ENCODE results near the gene ODAD3. TPM values are rescaled to one million over a fixed set of nuclear protein-coding genes. Genes with fewer than 3 reads are reported as not detected.
"Not testable (repeated sequence)": the region's sequence is repeated elsewhere in the genome, so short reads cannot be mapped to it uniquely, and the experiment has no call there.

Gene ODAD3
- total RNA-seq, 4 donors from 2014 or later = 0.32 to 2.2 TPM; not detected in 2

DNA sequence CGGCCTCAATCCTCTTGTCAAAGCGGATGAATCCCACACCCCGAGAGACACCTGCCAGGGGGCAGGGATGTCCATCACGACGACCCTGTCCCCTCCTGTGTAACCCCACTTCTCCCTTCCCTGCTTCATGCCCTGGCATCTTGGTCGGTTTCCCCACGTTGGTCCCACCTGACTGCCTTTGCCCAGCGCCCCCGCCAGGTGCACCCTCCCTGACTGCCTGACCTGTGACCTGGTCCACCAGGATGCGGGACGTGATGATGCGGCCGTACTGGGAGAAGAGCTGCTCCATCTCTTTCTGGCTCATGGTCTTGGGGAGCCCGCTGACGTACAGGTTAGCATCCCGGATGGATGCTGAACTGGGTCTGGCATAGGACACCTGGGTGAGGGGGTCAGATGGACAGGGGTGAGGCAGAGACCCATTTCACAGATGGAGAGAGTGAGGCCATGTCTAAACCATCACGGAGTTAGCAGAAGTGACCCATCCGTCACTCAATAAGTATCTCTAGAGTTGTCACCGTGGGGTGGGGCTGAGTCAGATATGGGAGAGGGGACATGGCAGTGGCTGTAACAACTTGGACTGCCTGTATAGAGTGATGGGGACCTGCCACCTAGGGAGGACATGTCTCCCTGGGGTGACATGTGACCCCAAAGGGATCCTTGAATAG, 23.4 kb upstream of the ODAD3 start:
- in situ Hi-C loops (cut with MboI; ENCODE audit: low pct_ligation_motif_present in 1 of 4, low pct_unique_long_range_greater_than_20kb in 1 of 4, low sequenced_read_pairs in 3 of 4) = loop anchor here in 1 of 4 donors (25.0 kb wide), 1 partner anchor 171 kb away; the partner anchor contains the start of gene TSPAN16
- TF ChIP-seq POLR2AphosphoS5 (IDR thresholded peaks at IDR 0.05) (no peak), POLR2A (IDR thresholded peaks at IDR 0.05) (no peak), EP300 (IDR thresholded peaks at IDR 0.05; ENCODE audit: low read depth) (no peak)
- TF ChIP-seq, protein P1, sequence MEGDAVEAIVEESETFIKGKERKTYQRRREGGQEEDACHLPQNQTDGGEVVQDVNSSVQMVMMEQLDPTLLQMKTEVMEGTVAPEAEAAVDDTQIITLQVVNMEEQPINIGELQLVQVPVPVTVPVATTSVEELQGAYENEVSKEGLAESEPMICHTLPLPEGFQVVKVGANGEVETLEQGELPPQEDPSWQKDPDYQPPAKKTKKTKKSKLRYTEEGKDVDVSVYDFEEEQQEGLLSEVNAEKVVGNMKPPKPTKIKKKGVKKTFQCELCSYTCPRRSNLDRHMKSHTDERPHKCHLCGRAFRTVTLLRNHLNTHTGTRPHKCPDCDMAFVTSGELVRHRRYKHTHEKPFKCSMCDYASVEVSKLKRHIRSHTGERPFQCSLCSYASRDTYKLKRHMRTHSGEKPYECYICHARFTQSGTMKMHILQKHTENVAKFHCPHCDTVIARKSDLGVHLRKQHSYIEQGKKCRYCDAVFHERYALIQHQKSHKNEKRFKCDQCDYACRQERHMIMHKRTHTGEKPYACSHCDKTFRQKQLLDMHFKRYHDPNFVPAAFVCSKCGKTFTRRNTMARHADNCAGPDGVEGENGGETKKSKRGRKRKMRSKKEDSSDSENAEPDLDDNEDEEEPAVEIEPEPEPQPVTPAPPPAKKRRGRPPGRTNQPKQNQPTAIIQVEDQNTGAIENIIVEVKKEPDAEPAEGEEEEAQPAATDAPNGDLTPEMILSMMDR (IDR thresholded peaks at IDR 0.05) = no peak

DNA sequence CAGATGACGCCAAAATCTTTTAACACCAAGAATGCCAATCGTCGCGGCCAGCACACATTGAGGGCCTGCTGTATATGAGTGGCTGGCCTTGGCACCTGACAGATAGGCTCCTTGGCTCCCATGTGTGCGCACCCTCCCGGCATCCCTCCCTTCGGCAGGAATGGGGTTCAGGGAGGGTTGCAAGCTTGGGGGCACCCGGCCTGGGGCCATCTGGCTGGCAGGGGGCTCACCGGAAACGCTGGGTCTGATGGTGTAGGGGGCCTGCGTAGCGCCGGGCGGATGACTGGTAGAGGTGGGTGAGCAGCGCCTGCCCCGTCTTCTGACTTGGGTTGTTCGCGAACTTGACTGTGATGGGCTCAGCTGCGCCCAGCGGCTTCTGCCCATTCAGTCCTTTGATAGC, 22.9 kb upstream of the ODAD3 start:
- Histone ChIP-seq H3K27ac (no peak overlapping the region), H3K27me3 (peaks cover 36% of the 10 kb centered on the region), H3K9me3 (no peaks in the 10 kb centered on the region), H3K36me3 (no peaks in the 10 kb centered on the region), H3K4me1 (no peaks in the 10 kb centered on the region), H3K4me3 (no peak overlapping the region)
- intact Hi-C loops (cut with DNase I; ENCODE audit: low total_unique reads) (no loop called here), in situ Hi-C loops (cut with MboI; ENCODE audit: low pct_ligation_motif_present in 1 of 4, low pct_unique_long_range_greater_than_20kb in 1 of 4, low sequenced_read_pairs in 3 of 4) (loop anchor here in 1 of 4 donors (25.0 kb wide), 1 partner anchor 171 kb away; the partner anchor contains the start of gene TSPAN16)
- 84% methylated on average over 20 of the region's 20 CpGs; no CpG with 5 or more reads in 1 of the 2 donors for WGBS, 2 donors (ENCODE audit: low coverage in 1 of 2)
- DNase-seq = no peak
- TF ChIP-seq EP300 (IDR thresholded peaks at IDR 0.05; ENCODE audit: low read depth) = no peak

More for the DNA sequence above, 23.4 kb upstream of the ODAD3 start:
- no peak overlapping the region for H3K27ac ChIP-seq
- H3K4me1 ChIP-seq = no peaks in the 10 kb centered on the region
- no peak overlapping the region for H3K4me3 ChIP-seq
- H3K27me3 ChIP-seq = peaks cover 32% of the 10 kb centered on the region
- DNase-seq = no peak
- H3K9me3 ChIP-seq = no peaks in the 10 kb centered on the region
- 83 to 100% methylated on average over 1 to 19 of the region's 19 CpGs for WGBS, 2 donors (ENCODE audit: low coverage in 1 of 2)
- intact Hi-C loops (cut with DNase I; ENCODE audit: low total_unique reads) = no loop called here
- no peaks in the 10 kb centered on the region for H3K36me3 ChIP-seq

DNA sequence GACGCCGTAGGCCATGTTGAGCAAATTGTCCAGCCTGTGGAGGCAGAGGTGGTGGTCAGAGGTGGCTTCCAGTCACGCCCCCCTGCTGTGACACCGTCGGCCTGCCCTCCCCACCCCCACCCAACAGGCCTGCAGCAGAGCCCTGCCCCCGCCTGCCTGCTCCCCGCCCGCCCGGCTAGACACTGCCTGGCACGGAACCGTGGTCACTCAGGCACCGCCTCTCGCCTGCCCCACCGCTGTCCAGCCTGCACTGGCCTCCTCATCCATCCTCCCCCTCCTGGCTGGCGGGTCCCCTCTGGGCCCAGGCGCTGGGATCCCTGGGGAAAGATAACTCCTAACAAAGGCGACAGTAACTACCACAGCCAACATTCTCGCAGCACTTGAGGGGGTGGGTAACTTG, 22.2 kb upstream of the ODAD3 start:
- no peaks in the 10 kb centered on the region for H3K36me3 ChIP-seq
- DNase-seq = no peak
- H3K9me3 ChIP-seq = no peaks in the 10 kb centered on the region
- intact Hi-C loops (cut with DNase I; ENCODE audit: low total_unique reads) = no loop called here
- TF ChIP-seq POLR2A (IDR thresholded peaks at IDR 0.05) (no peak), EP300 (IDR thresholded peaks at IDR 0.05; ENCODE audit: low read depth) (no peak), POLR2AphosphoS5 (IDR thresholded peaks at IDR 0.05) (no peak)
- TF ChIP-seq, protein P1 (IDR thresholded peaks at IDR 0.05) = no peak
- H3K27ac ChIP-seq = no peak overlapping the region
- WGBS, 2 donors (ENCODE audit: low coverage in 1 of 2) = 44% methylated on average over 4 of the region's 18 CpGs; no CpG with 5 or more reads in 1 of the 2 donors
- no peaks in the 10 kb centered on the region for H3K4me1 ChIP-seq
- H3K4me3 ChIP-seq = no peak overlapping the region
- H3K27me3 ChIP-seq = peaks cover 38% of the 10 kb centered on the region
- in situ Hi-C loops (cut with MboI; ENCODE audit: low pct_ligation_motif_present in 1 of 4, low pct_unique_long_range_greater_than_20kb in 1 of 4, low sequenced_read_pairs in 3 of 4) = loop anchor here in 1 of 4 donors (25.0 kb wide), 1 partner anchor 170 kb away; the partner anchor contains the start of gene TSPAN16

DNA sequence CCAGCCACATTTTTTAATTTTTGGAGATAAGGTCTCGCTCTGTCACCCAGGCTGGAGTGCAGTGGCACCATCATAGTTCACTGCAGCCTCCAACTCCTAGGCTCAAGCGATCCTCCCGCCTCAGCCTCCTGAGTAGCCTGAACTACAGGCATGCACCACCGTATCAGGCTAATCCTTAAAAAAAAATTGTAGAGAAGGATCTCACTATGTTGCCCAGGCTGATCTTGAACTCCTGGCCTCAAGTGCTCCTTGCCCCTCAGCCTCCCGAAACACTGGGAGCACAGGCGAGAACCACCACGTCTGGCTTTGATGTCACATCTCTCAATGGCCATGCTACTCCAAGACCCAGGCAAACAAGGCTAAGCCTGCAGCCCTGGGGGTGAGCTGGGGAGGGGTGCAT, 21.7 kb upstream of the ODAD3 start:
- TF ChIP-seq POLR2A (IDR thresholded peaks at IDR 0.05) (no peak), POLR2AphosphoS5 (IDR thresholded peaks at IDR 0.05) (no peak), EP300 (IDR thresholded peaks at IDR 0.05; ENCODE audit: low read depth) (no peak)
- TF ChIP-seq, protein P1 (IDR thresholded peaks at IDR 0.05) = no peak
- Histone ChIP-seq H3K9me3 (no peaks in the 10 kb centered on the region), H3K27me3 (peaks cover 38% of the 10 kb centered on the region), H3K27ac (no peak overlapping the region), H3K36me3 (no peaks in the 10 kb centered on the region), H3K4me3 (no peak overlapping the region), H3K4me1 (peaks cover 0 to 1% (median 0%) of the 10 kb centered on the region in 4 donors)
- in situ Hi-C loops (cut with MboI; ENCODE audit: low pct_ligation_motif_present in 1 of 4, low pct_unique_long_range_greater_than_20kb in 1 of 4, low sequenced_read_pairs in 3 of 4) (loop anchor here in 1 of 4 donors (25.0 kb wide), 1 partner anchor 169 kb away; the partner anchor contains the start of gene TSPAN16), intact Hi-C loops (cut with DNase I; ENCODE audit: low total_unique reads) (no loop called here)
- no peak for DNase-seq
- WGBS, 2 donors (ENCODE audit: low coverage in 1 of 2) = 87% methylated on average over 7 of the region's 7 CpGs; no CpG with 5 or more reads in 1 of the 2 donors

DNA sequence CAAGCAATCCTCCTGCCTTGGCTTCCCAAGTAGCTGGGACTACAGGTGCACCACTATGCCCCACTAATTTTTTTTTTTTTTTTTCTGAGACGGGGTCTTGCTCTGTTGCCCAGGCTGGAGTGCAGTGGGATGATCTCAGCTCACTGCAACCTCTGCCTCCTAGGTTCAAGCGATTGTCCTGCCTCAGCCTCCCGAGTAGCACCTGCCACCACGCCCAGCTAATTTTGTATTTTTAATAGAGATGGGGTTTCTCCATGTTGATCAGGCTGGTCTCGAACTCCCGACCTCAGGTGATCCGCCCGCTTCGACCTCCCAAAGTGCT, 20.3 kb upstream of the ODAD3 start:
- H3K4me1 ChIP-seq; intact Hi-C loops (cut with DNase I; ENCODE audit: low total_unique reads); H3K4me3 ChIP-seq; H3K27ac ChIP-seq; H3K9me3 ChIP-seq; DNase-seq; H3K36me3 ChIP-seq: not testable (repeated sequence)
- in situ Hi-C loops (cut with MboI; ENCODE audit: low pct_ligation_motif_present in 1 of 4, low pct_unique_long_range_greater_than_20kb in 1 of 4, low sequenced_read_pairs in 3 of 4) = loop anchor here in 1 of 4 donors (25.0 kb wide), 1 partner anchor 168 kb away; the partner anchor contains the start of gene TSPAN16
- peaks cover 32% of the 10 kb centered on the region for H3K27me3 ChIP-seq
- WGBS, 2 donors (ENCODE audit: low coverage in 1 of 2) = 61 to 85% methylated on average over 3 to 9 of the region's 9 CpGs
